Activated CD4-positive, alpha-beta T cell treated with anti-CD3 and anti-CD28 coated beads, Interleukin-2, amount 50 U/mL, for 1 hour (primary cell): ENCODE results near the gene NOM1.

ENCODE experiments used
- DNase-seq: peaks from one replicate; pipeline ENCODE4 v3.0.0-alpha.2; 2020

The NOM1 gene

DNA sequence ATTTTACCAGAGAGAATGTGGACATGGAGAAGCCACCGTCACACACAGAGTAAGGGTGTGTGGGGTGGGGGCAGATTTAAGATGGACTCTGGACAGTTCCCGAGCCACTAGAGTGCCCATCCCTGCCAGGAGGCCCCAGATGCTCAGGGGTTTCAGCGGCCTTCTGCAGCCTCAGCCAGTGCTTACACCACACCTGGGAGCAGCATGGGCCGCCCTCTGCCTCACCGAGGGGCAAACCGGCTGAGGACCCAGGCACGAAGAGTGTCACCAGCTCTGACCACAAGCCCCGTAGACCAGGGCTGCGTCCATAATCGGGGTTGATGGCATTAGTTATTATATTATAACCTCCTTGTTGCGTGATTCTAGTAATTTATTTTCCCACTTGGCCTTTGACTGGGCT, 67.6 kb downstream of the NOM1 start:
- DNase-seq: no peak

DNA sequence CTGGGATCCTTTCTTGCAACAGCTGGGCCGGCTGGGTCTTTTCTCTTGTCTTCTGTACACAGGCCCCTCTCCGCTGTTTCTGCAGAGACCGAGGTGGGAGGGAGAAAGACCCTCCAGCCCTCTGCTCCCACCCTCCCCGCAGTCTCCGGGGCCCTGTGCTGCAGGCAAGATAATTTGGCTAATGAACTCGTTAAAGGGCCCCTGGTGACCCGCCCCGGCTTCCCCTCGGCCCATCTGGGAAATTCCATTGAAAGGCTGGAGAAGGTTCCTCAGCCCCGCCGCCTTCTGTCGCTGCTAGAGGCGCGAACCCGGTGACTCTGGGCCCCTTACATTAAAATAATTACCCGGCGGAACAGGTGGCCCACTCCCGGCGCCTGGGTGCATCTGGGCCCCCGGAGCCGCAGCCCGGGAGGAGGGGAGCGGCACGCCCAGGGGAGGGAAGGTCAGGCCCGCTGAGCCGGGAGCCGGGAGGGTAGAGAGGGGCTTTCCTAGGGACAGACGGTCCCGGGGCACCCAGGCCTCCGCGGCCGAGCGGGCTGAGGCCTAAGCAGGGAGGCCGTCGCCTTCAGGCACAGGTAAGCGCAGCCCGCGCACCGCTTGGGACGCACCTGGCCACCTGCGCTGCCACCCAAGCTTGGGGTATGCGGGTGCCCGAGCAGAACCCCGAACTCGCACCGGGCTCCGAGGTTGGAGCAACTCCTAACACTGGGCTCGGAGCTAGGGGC, 68.3 kb downstream of the NOM1 start:
- DNase-seq: no peak

DNA sequence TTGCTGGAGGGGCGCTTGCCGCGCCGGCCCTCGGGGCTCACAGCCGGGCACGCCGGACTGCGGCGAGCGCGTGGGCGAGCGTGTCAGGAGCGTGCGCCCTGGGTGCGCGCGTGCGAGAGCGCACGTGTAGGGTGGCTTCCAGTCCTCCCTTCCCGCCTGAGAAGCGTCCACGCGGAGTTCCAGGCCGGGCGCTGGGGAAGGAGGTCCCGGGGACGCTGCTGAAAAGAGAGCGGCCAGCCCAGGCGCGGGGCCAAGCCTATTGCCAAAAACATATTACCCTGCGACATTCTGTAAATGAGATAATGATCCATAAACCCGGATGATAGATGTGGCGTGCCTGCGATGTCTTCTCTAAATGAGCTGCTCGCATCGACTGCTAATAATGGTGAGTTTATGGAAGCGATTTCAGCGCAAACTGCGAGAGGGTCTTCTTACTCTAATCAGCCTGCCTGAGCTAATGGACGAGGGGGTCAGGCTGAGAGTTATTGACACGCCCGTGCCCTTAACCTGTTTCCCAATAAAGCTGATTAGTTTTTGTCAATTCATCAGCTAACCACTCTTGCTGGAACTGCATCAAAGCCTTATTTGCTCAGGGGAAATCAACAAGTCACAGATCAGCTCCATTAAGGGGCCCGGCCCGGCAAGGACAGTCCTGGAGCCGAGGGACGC, 69.0 kb downstream of the NOM1 start:
- DNase-seq: no peak

DNA sequence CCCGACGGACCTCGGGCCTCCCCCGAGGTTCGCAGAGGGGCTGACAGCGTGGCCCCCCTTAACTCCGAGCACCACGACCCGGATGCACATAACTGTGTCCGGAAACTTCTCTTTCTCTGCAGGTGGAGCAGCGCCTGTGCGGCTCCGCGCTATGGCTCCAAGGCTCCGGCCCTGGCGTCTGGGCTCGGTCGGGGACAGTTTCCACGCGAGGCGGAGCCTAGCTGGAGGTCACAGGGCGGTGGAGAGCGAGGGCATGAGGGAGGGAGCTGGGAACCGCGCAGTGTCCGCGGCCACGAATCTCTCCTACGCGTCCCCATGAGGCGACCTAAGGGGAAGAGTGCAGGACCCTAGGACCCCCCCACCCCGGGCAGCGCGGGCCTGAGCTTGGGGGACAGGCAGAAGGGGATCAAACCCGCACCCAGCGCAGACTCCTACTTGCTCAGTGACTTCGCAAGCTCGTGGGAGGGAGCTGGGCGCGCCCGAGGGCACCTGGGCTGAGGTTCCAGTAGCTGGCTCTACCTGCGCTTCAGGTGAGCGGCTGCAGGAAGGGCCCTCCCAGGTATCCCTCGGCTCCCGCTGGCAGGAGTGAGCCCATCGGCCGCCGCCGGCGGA, 69.6 kb downstream of the NOM1 start:
- DNase-seq: no peak

DNA sequence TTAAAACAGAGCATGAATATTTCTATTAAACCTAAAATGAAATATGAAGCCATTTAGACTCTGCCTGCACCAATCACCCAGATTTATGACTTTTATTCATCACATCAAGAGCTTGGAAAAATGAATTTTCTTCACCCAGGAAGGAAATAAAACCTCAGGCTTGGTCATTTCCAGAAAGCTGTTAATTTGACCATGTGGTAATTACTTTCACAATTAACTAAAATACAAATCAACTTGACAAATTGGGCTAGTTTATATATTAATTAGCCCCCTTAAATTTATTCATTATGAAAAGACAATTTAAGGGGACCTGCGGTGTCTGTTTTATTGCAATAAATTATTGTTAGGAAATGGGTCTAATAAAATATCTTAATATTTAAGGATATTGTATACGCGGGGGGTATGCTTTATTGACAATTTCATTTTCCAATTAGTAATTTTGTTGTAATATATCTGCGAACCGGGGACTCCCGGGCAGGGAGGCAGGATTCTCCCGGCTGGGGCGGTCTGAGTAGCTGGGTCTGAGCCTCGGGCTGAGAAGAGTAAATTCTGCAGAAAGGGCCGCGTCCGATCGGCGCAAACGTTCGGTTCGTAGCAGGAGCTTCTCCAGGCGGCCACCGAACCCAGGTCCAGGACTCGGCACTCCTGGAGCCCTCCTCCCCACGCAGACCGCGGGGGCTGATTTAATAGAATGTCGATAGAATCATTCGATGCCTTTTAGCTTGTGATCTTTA, 70.4 kb downstream of the NOM1 start:
- no peak for DNase-seq

DNA sequence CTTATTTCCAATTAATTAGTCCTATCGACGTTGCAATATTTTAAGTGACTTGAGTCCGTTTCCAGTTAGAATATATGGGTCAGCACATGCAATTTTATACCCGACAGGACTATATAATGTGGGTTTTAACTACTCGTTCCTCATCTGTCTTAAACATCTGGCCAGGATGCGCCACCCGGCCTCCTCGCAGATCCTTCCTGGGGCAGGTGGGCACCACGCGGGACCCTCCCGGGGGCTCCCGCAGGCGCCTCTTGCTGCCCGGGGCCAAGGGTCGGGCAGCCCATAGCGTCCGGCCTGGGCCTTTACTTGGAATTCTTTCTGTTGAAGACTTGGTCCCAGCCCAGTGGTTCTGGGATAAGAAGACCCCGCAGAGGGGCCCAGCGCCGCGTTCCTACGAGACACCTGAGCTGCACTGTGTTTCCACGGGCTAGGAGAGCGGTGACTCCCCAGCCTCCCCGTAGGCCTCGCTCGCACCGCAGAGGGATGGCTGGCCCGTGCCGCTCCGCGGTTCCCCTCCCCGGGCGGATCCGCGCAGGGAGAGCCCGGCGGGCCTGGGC, 71.1 kb downstream of the NOM1 start:
- DNase-seq: no peak

- no peak for DNase-seq
These were observed 71.8 kb downstream of the NOM1 start for GRCh38 chr7:157021071-157021870.

DNA sequence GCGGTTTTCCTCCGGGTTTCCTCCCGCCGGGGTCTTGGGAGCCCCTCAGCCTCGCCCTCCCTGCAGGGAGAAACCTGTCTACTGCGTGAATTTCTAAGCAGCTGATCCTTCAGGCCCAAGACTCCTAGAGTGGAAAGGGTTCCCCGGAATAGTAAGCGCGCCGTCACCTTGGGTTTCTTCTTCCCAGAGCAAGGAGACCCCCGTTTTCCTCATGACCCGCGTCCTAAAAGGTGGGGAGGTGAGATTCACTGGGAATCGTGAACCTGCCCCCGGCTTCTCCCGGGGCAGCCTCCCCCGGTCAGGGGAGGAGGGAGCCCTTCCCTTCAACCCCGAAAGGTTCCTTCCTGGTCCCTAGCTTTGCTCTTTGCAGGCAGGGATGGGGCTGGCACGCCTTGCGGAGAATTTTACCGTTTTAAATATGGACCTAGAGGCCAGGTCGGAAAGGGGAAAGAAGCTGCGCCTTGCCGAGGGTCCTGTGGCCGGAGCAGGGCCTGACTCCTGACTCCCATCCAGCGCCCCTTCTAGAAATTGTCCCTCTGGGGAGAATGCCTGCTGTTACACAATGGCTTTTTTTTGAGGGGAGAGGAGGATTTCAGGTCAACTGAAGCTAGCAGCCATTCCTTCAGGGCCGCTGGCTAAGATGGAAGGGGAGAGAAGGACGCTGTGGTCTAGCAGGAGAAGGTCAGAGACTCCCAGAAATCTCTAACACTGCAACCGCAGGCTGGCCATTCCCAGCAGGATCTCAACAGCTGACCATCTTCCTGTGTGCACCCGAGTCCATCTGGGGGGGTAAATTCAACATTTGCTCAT, 72.6 kb downstream of the NOM1 start:
- DNase-seq: no peak
